ENCODE data around the gene YAP1. TPM values are rescaled to one million over a fixed set of nuclear protein-coding genes. Genes with fewer than 3 reads are reported as not detected.

The YAP1 gene
- total and polyA plus RNA-seq, 11 donors = 15.2 to 93.0 (median 71.5) TPM

- peaks cover 0 to 42% (median 23%) of the 10 kb centered on the region in 12 donors for H3K4me1 ChIP-seq
- 83 to 95% (median 85%) methylated on average over 2 of the region's 2 CpGs for WGBS, 4 donors
These were observed 28.0 kb downstream of the YAP1 start for GRCh38 chr11:102138223-102138622.

DNA sequence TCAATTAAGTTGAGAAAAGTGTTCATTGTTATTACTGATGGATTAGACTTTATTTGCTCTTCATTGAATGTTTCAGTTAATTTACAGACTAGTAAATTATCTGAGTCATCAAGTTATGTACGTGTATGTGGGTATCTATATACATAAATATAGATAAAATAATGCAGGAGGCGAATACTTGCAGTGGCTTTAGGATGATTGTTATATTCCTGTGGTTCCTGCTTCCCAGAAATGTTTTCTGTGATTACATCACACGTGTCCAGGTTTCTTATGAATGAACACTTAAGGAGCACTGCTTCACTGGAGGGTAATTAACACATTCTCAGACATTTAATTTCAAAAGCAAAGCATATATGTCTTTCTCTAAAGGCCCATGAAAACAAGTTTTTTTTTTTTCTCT lies 28.4 kb downstream of the YAP1 start:
- peaks cover 0 to 41% (median 26%) of the 10 kb centered on the region in 12 donors for H3K4me1 ChIP-seq
- 69 to 80% (median 77%) methylated on average over 3 of the region's 3 CpGs for WGBS, 4 donors
- no peak overlapping the region for H3K4me3 ChIP-seq
- intact Hi-C loops (cut with DNase I) = loop anchor here in 1 of 10 donors (5.0 kb wide), 1 partner anchor 44 kb away; no protein-coding TSS in a partner anchor
- DNase-seq (no peak), ATAC-seq (no peak)
- no peaks in the 10 kb centered on the region for H3K27me3 ChIP-seq
- H3K27ac ChIP-seq = peak overlapping the region in 11 of 12 donors; percentile 2 to 72 (median 46)
- peaks cover 0 to 6% (median 0%) of the 10 kb centered on the region in 12 donors for H3K9me3 ChIP-seq
- TF ChIP-seq POLR2A (IDR thresholded peaks at IDR 0.05) = no peak
- TF ChIP-seq, protein P1, sequence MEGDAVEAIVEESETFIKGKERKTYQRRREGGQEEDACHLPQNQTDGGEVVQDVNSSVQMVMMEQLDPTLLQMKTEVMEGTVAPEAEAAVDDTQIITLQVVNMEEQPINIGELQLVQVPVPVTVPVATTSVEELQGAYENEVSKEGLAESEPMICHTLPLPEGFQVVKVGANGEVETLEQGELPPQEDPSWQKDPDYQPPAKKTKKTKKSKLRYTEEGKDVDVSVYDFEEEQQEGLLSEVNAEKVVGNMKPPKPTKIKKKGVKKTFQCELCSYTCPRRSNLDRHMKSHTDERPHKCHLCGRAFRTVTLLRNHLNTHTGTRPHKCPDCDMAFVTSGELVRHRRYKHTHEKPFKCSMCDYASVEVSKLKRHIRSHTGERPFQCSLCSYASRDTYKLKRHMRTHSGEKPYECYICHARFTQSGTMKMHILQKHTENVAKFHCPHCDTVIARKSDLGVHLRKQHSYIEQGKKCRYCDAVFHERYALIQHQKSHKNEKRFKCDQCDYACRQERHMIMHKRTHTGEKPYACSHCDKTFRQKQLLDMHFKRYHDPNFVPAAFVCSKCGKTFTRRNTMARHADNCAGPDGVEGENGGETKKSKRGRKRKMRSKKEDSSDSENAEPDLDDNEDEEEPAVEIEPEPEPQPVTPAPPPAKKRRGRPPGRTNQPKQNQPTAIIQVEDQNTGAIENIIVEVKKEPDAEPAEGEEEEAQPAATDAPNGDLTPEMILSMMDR (IDR thresholded peaks at IDR 0.05) = no peak
- no peaks in the 10 kb centered on the region for H3K36me3 ChIP-seq

More at GRCh38 chr11:102138223-102138622, 28.0 kb downstream of the YAP1 start:
- DNase-seq (no peak), ATAC-seq (no peak)
- intact Hi-C loops (cut with DNase I) = loop anchor here in 1 of 10 donors (5.0 kb wide), 1 partner anchor 44 kb away; no protein-coding TSS in a partner anchor
- no peaks in the 10 kb centered on the region for H3K27me3 ChIP-seq
- no peak overlapping the region for H3K4me3 ChIP-seq
- no peaks in the 10 kb centered on the region for H3K36me3 ChIP-seq
- peaks cover 0 to 6% (median 0%) of the 10 kb centered on the region in 12 donors for H3K9me3 ChIP-seq
- no peak for TF ChIP-seq POLR2A (IDR thresholded peaks at IDR 0.05)
- TF ChIP-seq, protein P1 (IDR thresholded peaks at IDR 0.05) = no peak
- peak overlapping the region in 7 of 12 donors; percentile 25 to 72 (median 65) for H3K27ac ChIP-seq

DNA sequence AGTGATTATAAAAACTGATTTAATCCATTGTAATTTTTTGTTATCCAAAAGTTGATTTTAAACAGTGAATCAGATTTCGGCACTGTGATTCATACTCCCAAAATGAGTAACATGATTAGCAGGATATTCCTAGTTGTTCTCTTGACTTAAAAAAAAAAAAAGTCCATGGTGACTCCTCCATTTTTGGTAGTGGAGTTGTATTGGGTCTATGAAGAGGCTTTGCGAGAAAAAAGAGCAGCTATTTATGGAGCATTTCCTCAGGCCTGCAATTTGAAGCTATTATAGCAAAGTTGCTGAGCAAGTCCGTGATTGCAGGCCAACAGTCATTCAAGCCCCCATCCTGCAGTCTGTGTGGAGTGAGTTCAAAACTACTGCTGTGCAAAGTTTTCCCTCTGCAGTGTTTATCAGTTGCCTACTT lies 28.8 kb downstream of the YAP1 start:
- H3K36me3 ChIP-seq = no peaks in the 10 kb centered on the region
- intact Hi-C loops (cut with DNase I) = loop anchor here in 1 of 10 donors (5.0 kb wide), 1 partner anchor 43 kb away; no protein-coding TSS in a partner anchor
- peaks cover 0 to 46% (median 29%) of the 10 kb centered on the region in 12 donors for H3K4me1 ChIP-seq
- H3K27ac ChIP-seq = peak overlapping the region in 11 of 12 donors; percentile 11 to 72 (median 53)
- peak in 2 of 5 donors; percentile 25 to 32 for DNase-seq
- H3K27me3 ChIP-seq = no peaks in the 10 kb centered on the region
- H3K9me3 ChIP-seq = peaks cover 0 to 6% (median 0%) of the 10 kb centered on the region in 12 donors
- 8 to 13% (median 10%) methylated on average over 3 of the region's 3 CpGs for WGBS, 4 donors
- TF ChIP-seq, protein P1 (IDR thresholded peaks at IDR 0.05) = no peak
- TF ChIP-seq POLR2A (IDR thresholded peaks at IDR 0.05) = no peak
- ATAC-seq = peak; percentile 50 to 84 (median 69)
- H3K4me3 ChIP-seq = peak overlapping the region in 1 of 12 donors; percentile 4

DNA sequence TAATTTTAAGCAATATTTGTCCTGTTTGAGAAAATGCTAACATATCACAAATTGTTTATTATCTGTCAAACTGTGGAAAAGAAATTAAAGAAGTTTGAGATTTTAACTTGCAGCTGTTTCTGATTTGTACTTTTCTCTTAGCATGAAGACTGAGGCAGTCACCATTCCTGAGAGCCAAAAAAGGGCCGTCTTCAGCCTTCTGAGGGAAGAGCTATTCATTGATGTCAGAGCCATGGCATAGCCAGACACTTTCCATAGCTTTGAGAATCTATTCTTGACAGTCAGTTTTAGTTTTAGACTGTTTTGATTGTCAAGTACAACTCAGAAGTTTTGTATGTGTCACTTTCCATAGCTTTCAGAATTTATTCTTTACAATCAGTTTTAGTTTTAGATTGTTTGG lies 32.1 kb downstream of the YAP1 start:
- TF ChIP-seq, protein P1 (IDR thresholded peaks at IDR 0.05) = no peak
- H3K9me3 ChIP-seq = peaks cover 0 to 6% (median 0%) of the 10 kb centered on the region in 12 donors
- no peaks in the 10 kb centered on the region for H3K36me3 ChIP-seq
- intact Hi-C loops (cut with DNase I) = no loop called here
- no peak overlapping the region for H3K4me3 ChIP-seq
- no peaks in the 10 kb centered on the region for H3K27me3 ChIP-seq
- ATAC-seq = peak in 2 of 4 donors; percentile 40 to 56
- H3K27ac ChIP-seq = peak overlapping the region in 10 of 12 donors; percentile 7 to 64 (median 51)
- DNase-seq = no peak
- WGBS, 4 donors = 20 to 59% (median 32%) methylated on average over 1 of the region's 1 CpG
- peaks cover 0 to 72% (median 57%) of the 10 kb centered on the region in 12 donors for H3K4me1 ChIP-seq

Measured in heart left ventricle (tissue), 16 donors.